Nephron (organoid): Measurements from ENCODE around the gene NRXN2.

ENCODE experiments used
- H3K27ac Mint-ChIP-seq, 3 experiments: 2 replicates each; pipeline ENCODE4 v1.8.0; 2020; ENCODE audit warnings: mixed read lengths in 3 of 3, mild to moderate bottlenecking in 2 of 3, moderate library complexity in 1 of 3
- H3K27me3 Mint-ChIP-seq: 2 replicates; pipeline ENCODE4 v1.8.0; 2021; ENCODE audit warnings: low read depth, mild to moderate bottlenecking, moderate library complexity, mixed read lengths
- H3K36me3 Mint-ChIP-seq: 2 replicates; pipeline ENCODE4 v1.8.0; 2020; ENCODE audit warnings: low read depth, mixed read lengths
- H3K4me1 Mint-ChIP-seq: 2 replicates; pipeline ENCODE4 v1.8.0; 2020; ENCODE audit warnings: mixed read lengths
- H3K4me3 Mint-ChIP-seq, 3 experiments: 2 replicates each; pipeline ENCODE4 v1.8.0; 2020; ENCODE audit warnings: mild to moderate bottlenecking in 3 of 3, mixed read lengths in 3 of 3, moderate library complexity in 2 of 3
- H3K9me3 Mint-ChIP-seq: 2 replicates; pipeline ENCODE4 v1.8.0; 2020; ENCODE audit warnings: mixed read lengths
- CTCF ChIP-seq, 3 experiments: fragments of 200-600 bp; sonication (generic); IDR thresholded peaks; one replicate each; pipeline ENCODE4 v1.5.0; 2021; ENCODE audit warnings: antibody characterized with exemption in 3 of 3; ENCODE audit not compliant: unreplicated experiment in 3 of 3

The NRXN2 gene

GRCh38 chr11:64768300-64768694, 45.3 kb upstream of the NRXN2 start:
- H3K36me3 Mint-ChIP-seq: peaks cover 89% of the 10 kb centered on the region
- no peak overlapping the region for H3K4me3 Mint-ChIP-seq
- H3K27ac Mint-ChIP-seq: no peak overlapping the region
- H3K9me3 Mint-ChIP-seq: no peaks in the 10 kb centered on the region
- no peak for TF ChIP-seq CTCF (IDR thresholded peaks at IDR 0.05; ENCODE audit: unreplicated experiment in 3 of 3)
- H3K4me1 Mint-ChIP-seq: peaks cover 50% of the 10 kb centered on the region
- H3K27me3 Mint-ChIP-seq: no peaks in the 10 kb centered on the region

GRCh38 chr11:64767344-64768299, 44.6 kb upstream of the NRXN2 start:
- Mint-ChIP-seq H3K4me1 (peaks cover 54% of the 10 kb centered on the region), H3K36me3 (peaks cover 89% of the 10 kb centered on the region), H3K27me3 (no peaks in the 10 kb centered on the region), H3K9me3 (no peaks in the 10 kb centered on the region), H3K4me3 (no peak overlapping the region), H3K27ac (peak overlapping the region; percentile 27 to 72 (median 49))
- peak; percentile 71 to 77 (median 76) for TF ChIP-seq CTCF (IDR thresholded peaks at IDR 0.05; ENCODE audit: unreplicated experiment in 3 of 3)

- no peaks in the 10 kb centered on the region for H3K9me3 Mint-ChIP-seq
- H3K27me3 Mint-ChIP-seq: no peaks in the 10 kb centered on the region
- H3K27ac Mint-ChIP-seq: no peak overlapping the region
- H3K36me3 Mint-ChIP-seq: peaks cover 84% of the 10 kb centered on the region
- TF ChIP-seq CTCF (IDR thresholded peaks at IDR 0.05; ENCODE audit: unreplicated experiment in 3 of 3): no peak
- H3K4me1 Mint-ChIP-seq: peaks cover 54% of the 10 kb centered on the region
- H3K4me3 Mint-ChIP-seq: no peak overlapping the region
Observed at GRCh38 chr11:64766881-64767280, 43.9 kb upstream of the NRXN2 start.

DNA sequence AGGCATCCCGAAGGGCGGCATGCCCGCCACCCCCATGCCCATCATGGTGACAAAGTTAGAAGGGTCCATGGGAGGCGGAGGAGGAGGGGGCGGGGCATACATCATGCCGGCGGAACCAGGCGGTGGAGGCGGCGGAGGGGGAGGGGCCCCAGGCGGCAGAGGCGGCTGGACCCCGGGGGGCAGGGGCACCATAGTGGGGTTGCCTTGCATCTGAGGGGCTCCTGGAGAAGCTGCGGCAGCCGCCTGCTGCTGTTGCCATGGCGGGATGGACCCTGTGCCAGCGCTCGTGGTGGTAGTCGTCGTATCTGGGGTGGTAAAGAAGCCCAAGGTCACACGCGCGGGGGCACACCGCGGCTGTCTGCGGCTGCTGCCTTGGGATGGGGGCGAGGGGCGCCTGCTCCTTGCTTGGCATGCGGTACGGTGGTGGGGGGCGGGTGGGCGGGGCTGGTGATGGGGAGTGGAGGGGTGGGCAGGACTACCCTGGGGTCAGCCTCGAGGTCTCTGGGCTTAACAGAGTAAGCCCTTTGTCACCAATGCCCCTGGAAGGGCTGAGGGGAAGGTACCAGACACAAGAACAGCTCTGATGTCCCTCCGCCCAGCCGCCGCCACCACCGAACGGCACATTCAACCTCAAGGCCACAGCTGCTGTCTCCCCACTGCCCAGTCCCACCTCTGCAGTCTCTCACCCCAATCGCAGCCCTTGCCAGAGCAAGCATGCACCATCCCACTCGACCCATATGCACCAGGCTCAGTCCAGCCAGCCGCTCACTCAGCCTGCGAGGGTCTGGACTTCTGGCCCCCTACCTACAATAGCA, 43.1 kb upstream of the NRXN2 start:
- H3K4me3 Mint-ChIP-seq: no peak overlapping the region
- no peak overlapping the region for H3K27ac Mint-ChIP-seq
- H3K9me3 Mint-ChIP-seq: no peaks in the 10 kb centered on the region
- no peaks in the 10 kb centered on the region for H3K27me3 Mint-ChIP-seq
- peaks cover 76% of the 10 kb centered on the region for H3K36me3 Mint-ChIP-seq
- no peak for TF ChIP-seq CTCF (IDR thresholded peaks at IDR 0.05; ENCODE audit: unreplicated experiment in 3 of 3)
- peaks cover 53% of the 10 kb centered on the region for H3K4me1 Mint-ChIP-seq

DNA sequence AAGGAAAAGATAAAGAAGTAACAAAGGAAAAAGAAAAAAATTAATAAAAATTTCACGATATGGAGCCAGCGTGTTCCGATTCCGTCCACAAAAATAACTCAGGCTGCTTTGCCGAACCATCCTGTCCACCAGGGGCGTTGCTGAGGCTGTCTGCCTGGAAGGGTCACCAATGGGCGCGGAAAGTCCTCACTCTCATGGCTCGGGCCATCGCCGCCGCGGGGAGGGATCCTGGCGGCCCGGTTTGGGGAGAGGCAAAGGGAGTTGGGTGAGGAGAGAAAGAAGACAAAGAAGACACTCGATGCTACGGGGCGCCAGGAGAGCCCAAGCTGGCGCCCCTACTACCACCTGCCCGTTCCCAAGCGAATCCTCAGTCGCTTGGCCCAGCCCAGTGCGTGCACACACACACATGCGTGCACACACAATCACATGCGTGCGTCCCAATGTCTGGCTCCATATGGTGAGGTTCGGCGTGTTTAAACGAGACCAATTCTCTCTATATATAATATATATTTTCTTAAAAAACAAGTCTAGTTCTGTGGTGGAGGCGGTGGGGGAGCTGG, 42.4 kb upstream of the NRXN2 start:
- no peak overlapping the region for H3K4me3 Mint-ChIP-seq
- peak; percentile 25 to 34 (median 30) for TF ChIP-seq CTCF (IDR thresholded peaks at IDR 0.05; ENCODE audit: unreplicated experiment in 3 of 3)
- H3K36me3 Mint-ChIP-seq: peaks cover 69% of the 10 kb centered on the region
- H3K9me3 Mint-ChIP-seq: no peaks in the 10 kb centered on the region
- peak overlapping the region in 2 of 3 experiments; percentile 83 to 86 for H3K27ac Mint-ChIP-seq
- no peaks in the 10 kb centered on the region for H3K27me3 Mint-ChIP-seq
- peaks cover 56% of the 10 kb centered on the region for H3K4me1 Mint-ChIP-seq
